Neural cell (in vitro differentiated cells): ENCODE results near the gene PGP.

Experiments
- CTCF ChIP-seq: fragments of 450-650 bp; IDR thresholded peaks from 2 replicates; pipeline ENCODE4 v1.5.1; 2014; ENCODE audit warnings: antibody characterized with exemption, mild to moderate bottlenecking, moderate library complexity; ENCODE audit not compliant: poor library complexity, severe bottlenecking
- EP300 ChIP-seq: fragments of 450-650 bp; conservative IDR thresholded peaks from 2 replicates; pipeline ENCODE4 v1.6.1; 2014; ENCODE audit warnings: antibody characterized with exemption, mild to moderate bottlenecking, moderate library complexity; ENCODE audit not compliant: poor library complexity, severe bottlenecking
- EZH2 ChIP-seq: fragments of 200-600, 300-800 bp; shearing (Covaris generic), sonication (generic); IDR thresholded peaks from 2 replicates; pipeline ENCODE4 v1.6.1; 2014; ENCODE audit warnings: antibody characterized with exemption, low read length, borderline replicate concordance, mild to moderate bottlenecking; ENCODE audit not compliant: insufficient read depth, poor library complexity, severe bottlenecking
- MXI1 ChIP-seq: fragments of 450-650 bp; conservative IDR thresholded peaks from 2 replicates; pipeline ENCODE4 v1.6.1; 2014; ENCODE audit warnings: antibody characterized with exemption, mild to moderate bottlenecking; ENCODE audit not compliant: poor library complexity, severe bottlenecking
- POLR2AphosphoS5 ChIP-seq: IDR thresholded peaks from 2 replicates; pipeline ENCODE4 v1.6.1; 2012
- RAD21 ChIP-seq: fragments of 450-650 bp; conservative IDR thresholded peaks from 2 replicates; pipeline ENCODE4 v1.6.1; 2014; ENCODE audit warnings: antibody characterized with exemption, mild to moderate bottlenecking, moderate library complexity
- REST ChIP-seq: IDR thresholded peaks from 2 replicates; pipeline ENCODE4 v1.6.1; 2012; ENCODE audit warnings: borderline replicate concordance
- SMC3 ChIP-seq: fragments of 450-650 bp; conservative IDR thresholded peaks from 2 replicates; pipeline ENCODE4 v1.6.1; 2014; ENCODE audit warnings: antibody characterized with exemption, mild to moderate bottlenecking, moderate library complexity; ENCODE audit not compliant: poor library complexity
- TAF1 ChIP-seq: IDR thresholded peaks from 2 replicates; pipeline ENCODE4 v1.6.1; 2012; ENCODE audit warnings: low read depth

- TF ChIP-seq TAF1, result no peak
- no peak for TF ChIP-seq MXI1
- TF ChIP-seq CTCF, result no peak
- no peak for TF ChIP-seq EP300
- TF ChIP-seq SMC3, result no peak
- TF ChIP-seq REST, result no peak
- no peak for TF ChIP-seq EZH2
- no peak for TF ChIP-seq POLR2AphosphoS5
- no peak for TF ChIP-seq RAD21
These were observed 31.8 kb upstream of the PGP start for GRCh38 chr16:2246301-2246885.
